Posterior vena cava (tissue), 2 donors: ENCODE data around the gene CCNYL1. TPM values are rescaled to one million over a fixed set of nuclear protein-coding genes. Genes with fewer than 3 reads are reported as not detected.

ENCODE experiments used
- total RNA-seq, 2 donors: library from RNA; stranded (reverse); fragmentation: NEBNext Ultra II Directional; extraction: Animal tissue kit (Norgen Biotek cat#: 25700); gene quantifications; one replicate each; pipeline ENCODE4 v1.2.1, GENCODE V29; 2021
- donor health status: DM: yes; HTN: yes; CAD: no.
- donor health status: DM: yes; HTN: yes; CAD: no.

Gene CCNYL1
- total RNA-seq, 2 donors from 2014 or later, result 17.8 to 34.5 TPM

Other genes with a start within 250 kb of the CCNYL1 start
- gene CREB1, start 181.7 kb upstream of the CCNYL1 start, total RNA-seq, result 10 to 100 TPM; 62.0 to 67.9 TPM
- 1 to 10 TPM; 7.4 to 8.2 TPM for gene METTL21A, start 86.2 kb upstream of the CCNYL1 start, total RNA-seq
- 1 to 10 TPM; 3.4 to 3.7 TPM for gene FZD5, start 58.3 kb downstream of the CCNYL1 start, total RNA-seq